T-helper 2 cell treated with Interferon-gamma antibody and Interleukin-4, amounts not matched to agents 5 μg/mL and 100 μg/mL, for 36 hours (primary cell): ENCODE data around the gene NFIX.

ENCODE experiments used
- DNase-seq: peaks from one replicate; pipeline ENCODE4 v3.0.0; 2021; ENCODE audit warnings: low spot score
- H3K27ac Mint-ChIP-seq: one replicate; pipeline ENCODE4 v1.8.0; 2021; ENCODE audit warnings: mild to moderate bottlenecking, mixed read lengths
- H3K27me3 Mint-ChIP-seq: one replicate; pipeline ENCODE4 v1.8.0; 2021; ENCODE audit warnings: low read depth, mixed read lengths
- H3K36me3 Mint-ChIP-seq: one replicate; pipeline ENCODE4 v1.8.0; 2021; ENCODE audit warnings: low read depth, mixed read lengths
- H3K4me1 Mint-ChIP-seq: one replicate; pipeline ENCODE4 v1.8.0; 2021; ENCODE audit warnings: low read depth, mixed read lengths
- H3K4me3 Mint-ChIP-seq: one replicate; pipeline ENCODE4 v1.8.0; 2022; ENCODE audit warnings: mild to moderate bottlenecking, moderate library complexity, mixed read lengths
- H3K9me3 Mint-ChIP-seq: one replicate; pipeline ENCODE4 v1.8.0; 2021; ENCODE audit warnings: mixed read lengths

Gene NFIX

GRCh38 chr19:13117772-13118423 lies 122.6 kb downstream of the NFIX start, which contains the start of gene NACC1:
Gene NACC1, plus strand, starts transcription at chr19:13118264. Its CDS starts 16,944 bp downstream, at chr19:13135208.
- peak; percentile 92 for DNase-seq
- peaks cover 31% of the 10 kb centered on the region for H3K4me1 Mint-ChIP-seq

GRCh38 chr19:13118424-13119193 lies 123.3 kb downstream of the NFIX start:
- H3K27ac Mint-ChIP-seq = peak overlapping the region; percentile 76
- peak; percentile 60 for DNase-seq

More at GRCh38 chr19:13117772-13118423, 122.6 kb downstream of the NFIX start, which contains the start of gene NACC1:
- Mint-ChIP-seq H3K4me3 (peak within 1 kb of the TSS; percentile 96), H3K9me3 (no peaks in the 10 kb centered on the region), H3K36me3 (peaks cover 22% of the 10 kb centered on the region), H3K27me3 (no peaks in the 10 kb centered on the region), H3K27ac (peak within 1 kb of the TSS; percentile 97)

GRCh38 chr19:13119627-13120026 lies 124.4 kb downstream of the NFIX start:
- no peaks in the 10 kb centered on the region for H3K9me3 Mint-ChIP-seq
- no peaks in the 10 kb centered on the region for H3K27me3 Mint-ChIP-seq
- peak overlapping the region; percentile 86 for H3K4me3 Mint-ChIP-seq
- H3K4me1 Mint-ChIP-seq = peaks cover 31% of the 10 kb centered on the region
- peak overlapping the region; percentile 76 for H3K27ac Mint-ChIP-seq
- DNase-seq = no peak
- peaks cover 22% of the 10 kb centered on the region for H3K36me3 Mint-ChIP-seq

More at GRCh38 chr19:13118424-13119193, 123.3 kb downstream of the NFIX start:
- peaks cover 22% of the 10 kb centered on the region for H3K36me3 Mint-ChIP-seq
- no peaks in the 10 kb centered on the region for H3K27me3 Mint-ChIP-seq
- H3K4me3 Mint-ChIP-seq = peak overlapping the region; percentile 86
- peaks cover 31% of the 10 kb centered on the region for H3K4me1 Mint-ChIP-seq
- H3K9me3 Mint-ChIP-seq = no peaks in the 10 kb centered on the region

DNA sequence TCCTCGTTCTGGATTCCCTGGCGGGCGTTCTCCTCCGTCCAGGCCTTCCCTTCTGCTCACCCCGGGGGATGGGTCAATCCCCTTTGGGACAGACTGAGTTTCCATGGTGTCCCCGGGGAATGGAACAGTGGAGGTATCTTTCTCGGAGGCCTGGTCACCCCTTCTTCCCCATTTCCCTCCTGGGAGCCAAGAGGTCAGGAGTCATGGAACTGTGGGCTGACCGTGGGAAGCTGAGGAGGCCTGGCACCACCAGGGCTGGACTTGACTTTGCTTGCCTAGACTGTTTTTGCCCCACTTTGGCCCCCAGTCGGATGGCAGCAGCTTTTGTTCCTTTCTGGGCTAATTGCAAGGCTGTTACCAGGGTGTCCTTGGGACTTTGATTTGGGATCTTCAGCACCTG lies 124.8 kb downstream of the NFIX start:
- Mint-ChIP-seq H3K4me1 (peaks cover 31% of the 10 kb centered on the region), H3K36me3 (peaks cover 18% of the 10 kb centered on the region), H3K27me3 (no peaks in the 10 kb centered on the region), H3K9me3 (no peaks in the 10 kb centered on the region), H3K4me3 (peak overlapping the region; percentile 86), H3K27ac (no peak overlapping the region)
- no peak for DNase-seq

DNA sequence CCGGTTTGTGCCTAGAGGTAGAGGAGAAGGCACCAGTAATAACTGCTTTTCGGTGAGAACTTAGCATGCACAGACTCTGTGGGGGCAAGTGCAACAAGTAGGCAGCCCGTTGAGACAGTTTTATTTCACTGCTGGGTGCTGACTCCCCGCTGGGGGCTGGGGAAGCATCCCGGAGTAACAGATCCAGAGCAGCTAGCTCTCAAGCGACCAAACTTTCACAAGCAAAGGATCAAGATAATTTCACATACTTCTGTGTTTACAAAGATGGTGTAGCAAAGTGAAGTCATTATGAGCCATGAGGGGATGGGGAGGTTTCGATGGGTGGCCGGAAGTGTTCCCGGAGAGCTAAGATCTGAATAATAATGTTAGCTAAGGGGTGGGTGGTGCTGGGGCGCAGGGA lies 125.5 kb downstream of the NFIX start:
- Mint-ChIP-seq H3K4me3 (peak overlapping the region; percentile 15), H3K4me1 (peaks cover 24% of the 10 kb centered on the region), H3K27me3 (no peaks in the 10 kb centered on the region), H3K27ac (no peak overlapping the region), H3K9me3 (no peaks in the 10 kb centered on the region), H3K36me3 (peaks cover 12% of the 10 kb centered on the region)
- DNase-seq = no peak

GRCh38 chr19:13121551-13122274 lies 126.4 kb downstream of the NFIX start:
- Mint-ChIP-seq H3K27ac (peak overlapping the region; percentile 8), H3K4me3 (no peak overlapping the region), H3K4me1 (peaks cover 24% of the 10 kb centered on the region), H3K9me3 (no peaks in the 10 kb centered on the region), H3K27me3 (no peaks in the 10 kb centered on the region), H3K36me3 (peaks cover 9% of the 10 kb centered on the region)
- DNase-seq = no peak

- DNase-seq = no peak
- no peaks in the 10 kb centered on the region for H3K27me3 Mint-ChIP-seq
- no peak overlapping the region for H3K4me3 Mint-ChIP-seq
- peaks cover 11% of the 10 kb centered on the region for H3K36me3 Mint-ChIP-seq
- no peaks in the 10 kb centered on the region for H3K9me3 Mint-ChIP-seq
- peaks cover 24% of the 10 kb centered on the region for H3K4me1 Mint-ChIP-seq
- H3K27ac Mint-ChIP-seq = no peak overlapping the region
Observed at GRCh38 chr19:13122275-13122878, 127.1 kb downstream of the NFIX start.

DNA sequence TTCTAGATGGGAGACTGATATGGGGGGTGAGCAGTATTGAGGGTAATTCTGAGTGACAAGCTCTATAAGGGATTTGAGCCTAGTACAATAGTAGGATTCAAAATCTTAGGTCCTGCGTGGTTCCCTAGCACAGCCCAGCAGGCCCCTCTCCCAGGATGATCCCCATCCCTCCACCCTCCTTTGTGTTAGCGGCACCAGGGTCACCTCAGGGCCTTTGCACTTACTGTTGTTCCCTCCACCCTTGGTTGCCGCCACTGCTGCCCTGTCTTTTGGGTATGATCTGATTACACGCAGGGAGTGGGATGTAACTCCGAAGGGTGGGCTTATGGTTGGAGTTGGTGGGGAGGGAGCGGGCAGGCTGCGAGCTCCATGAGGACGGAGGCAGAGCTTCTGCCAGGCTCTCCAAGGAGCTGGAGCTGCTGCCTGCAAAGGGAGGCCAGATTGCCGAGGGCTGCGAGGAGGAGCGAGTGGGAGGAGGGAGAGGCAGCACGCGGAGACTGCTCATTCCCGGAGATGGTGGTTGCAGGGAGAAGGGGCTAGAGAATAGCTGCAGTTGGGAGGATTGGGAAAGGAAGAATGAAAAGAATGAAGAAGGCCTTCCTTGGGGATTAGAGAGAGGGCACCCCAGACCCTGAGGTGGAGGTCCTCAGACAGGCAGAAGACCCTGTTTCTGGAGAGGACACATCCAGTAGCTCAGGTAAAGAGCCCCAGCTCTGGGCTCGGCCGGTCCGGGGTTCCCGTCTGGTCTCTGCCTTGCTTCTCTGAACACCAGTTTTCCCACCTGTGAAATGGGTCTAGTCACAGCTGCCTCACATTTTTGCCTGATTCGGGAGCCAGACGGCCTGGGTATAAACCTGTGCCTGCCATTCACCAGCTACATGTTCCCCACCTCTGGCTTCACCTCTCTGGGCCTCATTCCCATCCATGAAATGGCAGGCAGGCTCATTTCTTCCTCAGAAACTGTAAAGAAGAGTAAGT lies 128.0 kb downstream of the NFIX start:
- no peak overlapping the region for H3K4me3 Mint-ChIP-seq
- peaks cover 26% of the 10 kb centered on the region for H3K4me1 Mint-ChIP-seq
- no peaks in the 10 kb centered on the region for H3K27me3 Mint-ChIP-seq
- no peak for DNase-seq
- H3K36me3 Mint-ChIP-seq = peaks cover 9% of the 10 kb centered on the region
- H3K27ac Mint-ChIP-seq = no peak overlapping the region
- H3K9me3 Mint-ChIP-seq = no peaks in the 10 kb centered on the region

DNA sequence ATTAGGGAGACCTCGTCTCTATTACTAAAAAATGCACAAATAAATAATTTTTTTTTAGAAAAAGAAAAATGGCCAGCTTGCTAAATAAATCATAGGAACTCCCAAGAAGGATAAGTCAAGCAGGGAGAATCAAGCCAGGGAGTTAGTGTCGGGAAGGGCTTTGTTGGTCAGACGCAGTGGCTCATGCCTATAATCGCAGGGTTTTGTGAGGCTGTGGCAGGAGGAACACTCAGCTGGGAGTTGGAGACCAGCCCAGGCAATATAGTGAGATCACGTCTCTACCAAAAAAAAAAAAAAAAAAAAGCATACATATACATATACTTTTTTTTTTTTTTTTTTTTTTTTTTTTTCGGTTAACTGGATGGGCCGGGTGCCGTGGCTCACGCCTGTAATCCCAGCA lies 131.8 kb downstream of the NFIX start:
- DNase-seq = no peak
- no peaks in the 10 kb centered on the region for H3K9me3 Mint-ChIP-seq
- no peak overlapping the region for H3K4me3 Mint-ChIP-seq
- H3K36me3 Mint-ChIP-seq = peaks cover 5% of the 10 kb centered on the region
- H3K27me3 Mint-ChIP-seq = no peaks in the 10 kb centered on the region
- H3K4me1 Mint-ChIP-seq = peaks cover 19% of the 10 kb centered on the region
- no peak overlapping the region for H3K27ac Mint-ChIP-seq

DNA sequence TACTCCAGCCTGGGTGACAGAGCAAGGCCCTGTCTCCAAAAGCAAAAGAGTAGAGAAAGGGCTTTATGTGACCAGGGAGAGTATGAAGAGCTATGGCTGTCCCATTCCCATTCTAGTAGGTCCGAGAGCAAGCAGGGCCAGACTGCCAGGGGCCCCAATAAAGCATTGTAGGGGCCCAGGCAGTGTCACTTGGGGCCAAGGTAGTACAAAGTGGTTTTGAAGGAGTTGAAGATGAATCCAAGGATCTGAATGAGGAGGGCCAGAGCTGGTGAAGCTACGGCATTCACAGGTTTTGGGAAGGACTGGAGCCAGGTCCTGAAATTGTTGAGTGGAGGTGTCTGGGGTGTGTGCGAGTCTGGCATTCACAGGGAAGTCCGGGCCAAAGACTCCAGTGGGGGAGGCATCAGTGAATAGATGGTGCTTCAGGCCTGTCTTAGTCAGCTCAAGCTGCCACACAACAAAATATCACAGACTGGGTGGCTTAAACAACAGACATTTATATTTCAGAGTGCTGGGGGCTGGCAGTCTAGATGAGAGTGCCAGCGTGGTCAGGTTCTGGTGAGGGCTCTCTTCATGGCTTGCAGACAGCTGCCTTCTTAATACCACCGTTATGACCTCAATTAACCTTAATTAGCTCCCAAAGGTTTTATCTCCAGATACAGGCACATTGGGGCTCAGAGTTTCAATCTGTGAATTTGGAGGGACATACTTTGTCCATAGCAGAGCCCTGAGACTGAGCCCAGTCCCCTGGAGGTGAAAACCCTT lies 132.7 kb downstream of the NFIX start:
- Mint-ChIP-seq H3K9me3 (no peaks in the 10 kb centered on the region), H3K27me3 (no peaks in the 10 kb centered on the region), H3K4me1 (peaks cover 20% of the 10 kb centered on the region), H3K36me3 (peaks cover 8% of the 10 kb centered on the region), H3K27ac (peak overlapping the region; percentile 38), H3K4me3 (no peak overlapping the region)
- no peak for DNase-seq

DNA sequence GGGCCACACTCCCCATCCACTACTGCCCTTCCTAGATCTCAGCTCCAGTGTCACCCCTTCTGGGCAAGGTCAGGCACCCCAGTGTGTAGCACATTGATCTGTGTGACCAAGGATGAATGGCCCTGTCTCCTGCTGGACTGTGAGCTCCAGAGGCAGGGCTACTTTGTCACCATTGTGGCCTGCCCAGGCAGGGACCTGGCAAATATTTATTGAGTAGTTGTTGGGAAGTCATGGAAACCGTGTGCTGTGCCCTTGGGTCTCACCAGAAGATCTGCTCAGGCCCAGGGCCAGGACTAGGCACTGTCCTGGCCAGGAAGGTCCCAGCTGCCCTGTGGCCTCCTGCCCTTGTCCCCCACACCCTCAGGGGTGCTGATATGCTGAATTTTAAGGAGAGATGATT lies 133.3 kb downstream of the NFIX start:
- H3K4me1 Mint-ChIP-seq = peaks cover 26% of the 10 kb centered on the region
- no peaks in the 10 kb centered on the region for H3K9me3 Mint-ChIP-seq
- DNase-seq = no peak
- H3K27me3 Mint-ChIP-seq = no peaks in the 10 kb centered on the region
- H3K27ac Mint-ChIP-seq = no peak overlapping the region
- H3K4me3 Mint-ChIP-seq = no peak overlapping the region
- H3K36me3 Mint-ChIP-seq = peaks cover 8% of the 10 kb centered on the region

GRCh38 chr19:13129384-13129783 lies 134.1 kb downstream of the NFIX start:
- no peak for DNase-seq
- H3K4me1 Mint-ChIP-seq = peaks cover 29% of the 10 kb centered on the region
- H3K4me3 Mint-ChIP-seq = no peak overlapping the region
- H3K27ac Mint-ChIP-seq = no peak overlapping the region
- peaks cover 8% of the 10 kb centered on the region for H3K36me3 Mint-ChIP-seq
- H3K27me3 Mint-ChIP-seq = no peaks in the 10 kb centered on the region
- no peaks in the 10 kb centered on the region for H3K9me3 Mint-ChIP-seq
